Panc1 (cell line): ENCODE measurements around the gene SLC19A1. TPM values are rescaled to one million over a fixed set of nuclear protein-coding genes. Genes with fewer than 3 reads are reported as not detected.

Source experiments
- ATAC-seq: fragments of 200-7000 bp; cut with Tn5 transposase; 2 replicates; pipeline ENCODE4 v1.9.1; 2020; ENCODE audit warnings: mild to moderate bottlenecking, moderate library complexity
- BruUV-seq: library from RNA; stranded (reverse); fragments of 400-500 nt; replicated peaks from 2 replicates; lab custom pipeline; 2021; lab: Mats Ljungman, UMichigan
- CTCF ChIA-PET: fragments of 300-600 bp; sonication (Branson Sonifier 250); formaldehyde crosslinking; loops from one replicate; lab custom pipeline; 2022; ENCODE audit warnings: antibody characterized with exemption; lab: Charles Lee
- POLR2A ChIA-PET: fragments of 300-600 bp; sonication (Branson Sonifier 250); formaldehyde crosslinking; loops from one replicate; lab custom pipeline; 2022; ENCODE audit warnings: antibody characterized with exemption; lab: Charles Lee
- DNase-seq: peaks from one replicate; pipeline ENCODE4 v3.0.0-alpha.2; 2010; ENCODE audit warnings: low read depth, low spot score
- H3K27ac ChIP-seq: 2 replicates; pipeline ENCODE4 v1.5.1; 2011; ENCODE audit warnings: mild to moderate bottlenecking, low read length, inconsistent platforms
- H3K27me3 ChIP-seq: fragments of 200-500 bp; sonication (Bioruptor generic); 2 replicates; pipeline ENCODE4 v1.6.0; 2014; ENCODE audit warnings: low read length, inconsistent platforms; ENCODE audit not compliant: control insufficient read depth, insufficient read depth
- H3K36me3 ChIP-seq: fragments of 200-500 bp; sonication (Bioruptor generic); 2 replicates; pipeline ENCODE4 v1.5.1; 2014; ENCODE audit warnings: inconsistent platforms, mild to moderate bottlenecking, low read length, moderate library complexity; ENCODE audit not compliant: control insufficient read depth, insufficient read depth
- H3K4me1 ChIP-seq: 2 replicates; pipeline ENCODE4 v1.5.1; 2011; ENCODE audit warnings: inconsistent platforms, mild to moderate bottlenecking, low read length, moderate library complexity; ENCODE audit not compliant: control insufficient read depth, insufficient read depth
- H3K4me3 ChIP-seq, 2 experiments: 2 replicates each; pipeline ENCODE4 v1.5.1; 2011 to 2012; ENCODE audit warnings: low read depth in 2 of 2, low read length in 2 of 2, mild to moderate bottlenecking in 2 of 2, inconsistent platforms in 1 of 2, moderate library complexity in 1 of 2
- H3K9me3 ChIP-seq: fragments of 200-500 bp; sonication (Bioruptor generic); 2 replicates; pipeline ENCODE4 v1.5.1; 2014; ENCODE audit warnings: low read depth, mild to moderate bottlenecking, inconsistent platforms, low read length, moderate library complexity; ENCODE audit not compliant: control insufficient read depth, insufficient read depth
- CTCF ChIP-seq: fragments of 450-650 bp; IDR thresholded peaks from 2 replicates; pipeline ENCODE4 v1.5.1; 2017; ENCODE audit warnings: mild to moderate bottlenecking
- POLR2AphosphoS5 ChIP-seq: IDR thresholded peaks from 2 replicates; pipeline ENCODE4 v1.6.1; 2012; ENCODE audit warnings: mild to moderate bottlenecking, low read depth, low read length, moderate library complexity
- REST ChIP-seq, 2 experiments: IDR thresholded peaks; 2 replicates each; pipeline ENCODE4 v1.6.1; 2011 to 2012; ENCODE audit warnings: low read depth in 2 of 2, control low read depth in 1 of 2, low read length in 1 of 2, mild to moderate bottlenecking in 1 of 2, moderate library complexity in 1 of 2; ENCODE audit not compliant: insufficient read depth in 1 of 2
- SIN3A ChIP-seq: IDR thresholded peaks from 2 replicates; pipeline ENCODE4 v1.6.1; 2012; ENCODE audit warnings: low read depth, mild to moderate bottlenecking, low read length, moderate library complexity, borderline replicate concordance; ENCODE audit not compliant: insufficient read depth
- TCF7L2 ChIP-seq: IDR thresholded peaks from 2 replicates; pipeline ENCODE4 v1.6.1; 2011; ENCODE audit warnings: mild to moderate bottlenecking, low read depth, low read length, inconsistent platforms
- in situ Hi-C: cut with HindIII; loops from 2 replicates; pipeline ENCODE4 v1.10.0; 2016; ENCODE audit warnings: low sequenced_read_pairs, low pct_unique_long_range_greater_than_20kb
- intact Hi-C: fragments of 100-400 bp; cut with micrococcal nuclease; formaldehyde crosslinking; loops from one replicate; pipeline ENCODE4 v1.10.0; 2022; ENCODE audit not compliant: unreplicated experiment
- total RNA-seq: library from RNA; stranded (reverse); gene quantifications from one replicate; pipeline ENCODE4 v1.2.1, GENCODE V29; 2021; ENCODE audit not compliant: unreplicated experiment

Gene SLC19A1
- total RNA-seq, 1 experiment from 2014 or later = 24.5 TPM

GRCh38 chr21:45576838-45577737, 34.8 kb upstream of the SLC19A1 start:
- TF ChIP-seq REST (IDR thresholded peaks at IDR 0.05; ENCODE audit: insufficient read depth in 1 of 2, low read depth in 2 of 2, low read length in 1 of 2) (no peak), POLR2AphosphoS5 (no peak), CTCF (no peak)
- ChIA-PET CTCF (no interaction called here), POLR2A (no interaction called here)
- no peak for ATAC-seq
- no peak for DNase-seq
- Histone ChIP-seq H3K27me3 (no peaks in the 10 kb centered on the region), H3K9me3 (no peaks in the 10 kb centered on the region), H3K4me1 (no peaks in the 10 kb centered on the region), H3K4me3 (no peak overlapping the region), H3K27ac (no peak overlapping the region), H3K36me3 (no peaks in the 10 kb centered on the region)
- in situ Hi-C loops (no loop called here), intact Hi-C loops (no loop called here)
- BruUV-seq = no TSS peak

GRCh38 chr21:45575993-45576837, 34.0 kb upstream of the SLC19A1 start:
- no peak for DNase-seq
- ChIA-PET CTCF (no interaction called here), POLR2A (no interaction called here)
- Histone ChIP-seq H3K27me3 (no peaks in the 10 kb centered on the region), H3K27ac (no peak overlapping the region), H3K4me3 (no peak overlapping the region), H3K36me3 (no peaks in the 10 kb centered on the region), H3K4me1 (no peaks in the 10 kb centered on the region), H3K9me3 (no peaks in the 10 kb centered on the region)
- in situ Hi-C loops (no loop called here), intact Hi-C loops (no loop called here)
- no peak for ATAC-seq
- no TSS peak for BruUV-seq
- TF ChIP-seq CTCF (no peak), SIN3A (no peak), POLR2AphosphoS5 (no peak), REST (IDR thresholded peaks at IDR 0.05; ENCODE audit: insufficient read depth in 1 of 2, low read depth in 2 of 2, low read length in 1 of 2) (no peak), TCF7L2 (no peak)
